Breast epithelium (tissue), 3 donors: ENCODE measurements around the gene DDR2.
"Not testable (repeated sequence)": the region's sequence is repeated elsewhere in the genome, so short reads cannot be mapped to it uniquely, and the experiment has no call there.

Experiments used
- CTCF ChIP-seq, 3 donors: fragments of 450-650 bp; IDR thresholded peaks; one replicate each; pipeline ENCODE4 v1.5.1; 2016 to 2017; ENCODE audit warnings: antibody characterized with exemption in 3 of 3, mild to moderate bottlenecking in 3 of 3, moderate library complexity in 3 of 3
- POLR2A ChIP-seq: fragments of 450-650 bp; IDR thresholded peaks from one replicate; pipeline ENCODE4 v1.6.1; 2016; ENCODE audit warnings: antibody characterized with exemption, mild to moderate bottlenecking, moderate library complexity
- POLR2AphosphoS5 ChIP-seq, 3 donors: sonication (generic); formaldehyde crosslinking; IDR thresholded peaks; one replicate each; pipeline ENCODE4 v1.6.1; 2017; ENCODE audit warnings: antibody characterized with exemption in 3 of 3

- not testable (repeated sequence) for TF ChIP-seq POLR2A; CTCF (IDR thresholded peaks at IDR 0.05); POLR2AphosphoS5 (IDR thresholded peaks at IDR 0.05)
These were observed 175.2 kb downstream of the DDR2 start for GRCh38 chr1:162807503-162807902.
